NCI-H2227 treated with DMSO at 0.1 percent for 48 hours (cell line): ENCODE measurements around the gene CDH12.

Experiments used
- DNase-seq: peaks from one replicate; lab custom pipeline; 2025; lab: John Stamatoyannopoulos, UW

CDH12 gene

DNA sequence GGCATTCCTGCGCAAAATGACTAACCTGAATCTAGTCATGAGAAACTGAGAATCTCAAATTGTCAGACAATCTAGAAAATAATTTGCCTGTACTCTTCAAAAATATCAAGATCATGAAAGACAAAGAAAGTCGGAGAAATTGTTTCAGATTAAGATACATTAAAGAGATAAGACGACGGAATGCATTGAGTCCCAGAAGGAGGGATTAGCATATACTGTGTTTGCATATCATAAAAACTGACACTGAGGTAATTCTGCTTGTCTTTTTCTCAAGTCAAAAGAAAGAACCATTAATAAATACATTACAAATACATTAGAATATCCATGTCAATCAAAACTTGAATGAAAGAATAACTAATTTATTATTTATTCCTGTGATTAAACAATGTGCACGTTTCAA is 88.4 kb downstream of the CDH12 start:
- DNase-seq, result no peak

DNA sequence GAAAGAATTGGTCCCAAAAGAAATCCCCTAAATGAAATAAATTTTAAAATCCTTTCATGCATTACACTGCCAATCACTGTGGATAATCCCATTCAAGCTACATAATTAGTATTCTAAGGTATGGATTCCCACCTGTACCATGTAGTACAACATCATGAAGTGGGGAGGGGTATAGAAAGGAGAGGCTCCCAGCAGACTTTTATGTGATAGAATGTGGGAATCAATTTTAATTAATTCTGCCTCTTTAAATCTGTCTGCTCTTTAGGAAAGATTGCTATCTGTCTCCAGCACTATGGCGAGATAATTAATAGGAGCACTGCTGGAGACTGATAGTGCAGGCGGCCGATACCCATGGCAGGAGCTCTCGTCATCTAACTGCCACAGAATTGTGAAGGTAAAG is 95.4 kb downstream of the CDH12 start:
- DNase-seq, result no peak

DNA sequence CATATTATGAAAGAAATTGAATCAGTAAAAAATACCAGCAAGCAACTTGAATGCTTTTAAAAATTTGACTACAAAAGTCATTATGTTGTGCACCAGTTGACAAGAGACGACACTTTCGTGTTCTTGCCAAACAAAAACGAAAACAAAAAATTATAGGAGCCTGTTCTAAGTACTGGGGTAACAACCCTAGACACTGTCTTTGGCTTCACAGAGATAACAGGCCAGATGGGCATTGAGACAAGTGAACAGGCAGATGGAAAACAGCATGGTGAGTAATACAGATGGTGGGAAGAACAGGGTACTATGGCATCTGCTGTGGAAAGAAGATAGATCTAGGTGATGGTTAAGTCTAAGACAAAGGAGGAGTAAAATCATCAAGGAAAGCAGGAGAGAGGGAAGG is 99.0 kb downstream of the CDH12 start:
- DNase-seq, result peak; percentile 43

DNA sequence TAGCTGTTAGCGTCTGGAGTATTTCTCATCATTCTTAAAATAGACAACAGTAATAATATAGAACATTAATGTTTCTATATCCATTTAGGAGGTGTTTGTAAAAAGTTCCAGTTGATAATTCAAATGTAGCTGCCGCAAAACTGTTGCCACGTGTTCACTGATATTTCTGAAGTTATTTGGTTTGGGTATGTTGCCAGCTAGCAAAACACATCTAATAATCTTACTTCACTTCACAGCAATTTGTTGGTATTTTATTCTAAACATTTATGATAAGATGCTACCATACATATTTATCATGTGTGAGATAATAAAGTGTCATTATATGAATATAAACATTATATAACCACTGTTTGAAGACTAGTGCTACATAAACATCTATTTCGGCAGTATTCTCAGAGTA is 101.6 kb downstream of the CDH12 start:
- DNase-seq, result no peak

DNA sequence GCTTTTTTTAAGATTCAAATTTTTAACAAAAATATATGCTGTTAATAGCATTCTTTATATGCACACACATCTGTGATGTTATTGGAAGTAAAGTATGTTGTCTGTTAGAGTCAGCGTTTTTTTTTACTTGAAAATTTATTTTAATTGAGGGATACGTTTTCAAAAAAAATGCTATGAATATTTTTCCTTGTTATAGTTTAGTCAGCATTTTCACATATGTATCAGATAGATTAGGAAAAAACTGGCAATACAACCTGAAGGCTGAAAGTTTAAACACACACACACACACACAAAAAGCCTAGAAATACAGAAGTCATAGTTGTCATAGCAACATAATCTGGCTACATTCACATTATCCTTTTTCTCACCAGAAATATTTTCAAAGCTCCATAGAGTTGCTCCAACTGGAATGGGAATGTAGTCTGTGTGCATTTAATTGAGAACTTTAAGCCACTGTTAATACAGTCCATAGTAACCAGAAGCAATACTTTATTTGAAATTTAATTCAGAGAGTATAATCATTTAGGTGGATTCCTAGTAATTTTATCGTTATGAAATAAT is 116.6 kb downstream of the CDH12 start:
- DNase-seq, result no peak

DNA sequence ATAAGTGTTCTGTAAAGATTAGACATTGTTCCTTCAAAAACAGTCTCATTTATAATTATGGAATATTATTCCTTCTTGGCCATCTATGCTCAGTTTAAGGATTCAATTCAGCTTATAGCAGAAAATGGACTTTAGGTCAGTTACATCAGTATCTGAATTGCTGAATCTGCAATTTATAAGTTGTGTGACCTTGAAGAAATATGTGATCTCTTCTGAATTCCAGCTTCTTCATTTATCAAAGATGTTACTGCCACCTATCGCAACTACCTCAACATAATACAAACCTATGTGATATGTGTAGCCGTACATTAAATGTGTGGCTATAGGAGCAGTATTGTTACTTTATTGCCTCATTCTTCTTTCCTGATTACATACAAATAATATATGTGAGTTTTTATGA is 118.2 kb downstream of the CDH12 start:
- DNase-seq, result no peak

DNA sequence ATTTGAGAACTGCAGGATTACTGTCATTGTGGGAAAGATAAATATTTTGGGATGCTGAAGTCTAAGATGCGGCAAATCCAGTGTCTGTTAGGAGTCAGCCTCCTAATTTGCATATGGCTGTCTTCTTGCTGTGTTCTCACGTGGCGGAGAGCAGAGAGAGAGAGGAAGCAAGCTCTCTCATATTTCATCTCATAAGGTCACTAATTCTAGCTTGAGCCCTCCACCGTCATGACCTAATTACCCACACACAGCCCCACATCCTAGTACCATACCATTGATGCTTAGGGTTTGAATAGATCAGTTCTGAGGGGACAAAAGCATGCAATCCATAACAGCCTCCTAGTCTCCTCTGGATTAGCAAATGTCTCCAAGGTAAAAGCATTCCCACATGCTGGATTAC is 124.5 kb downstream of the CDH12 start:
- DNase-seq, result no peak

DNA sequence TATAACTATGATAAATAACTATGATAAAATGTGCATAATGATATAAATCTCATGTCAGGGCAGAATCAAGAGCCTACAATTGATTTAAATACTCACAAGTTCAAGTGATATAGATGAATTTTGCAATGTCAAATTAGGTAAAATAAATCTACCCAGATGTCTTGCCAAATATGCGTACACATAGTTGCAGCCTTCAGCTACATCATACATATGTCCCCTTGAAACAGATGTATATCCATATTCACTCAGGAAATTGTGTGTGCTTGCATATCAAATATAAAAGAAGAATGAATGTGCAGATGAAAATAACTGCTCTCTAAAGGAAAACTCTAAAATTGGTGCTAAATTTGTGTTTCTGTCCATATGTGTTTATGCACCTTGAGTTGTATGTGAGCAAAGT is 130.7 kb downstream of the CDH12 start:
- DNase-seq, result no peak

DNA sequence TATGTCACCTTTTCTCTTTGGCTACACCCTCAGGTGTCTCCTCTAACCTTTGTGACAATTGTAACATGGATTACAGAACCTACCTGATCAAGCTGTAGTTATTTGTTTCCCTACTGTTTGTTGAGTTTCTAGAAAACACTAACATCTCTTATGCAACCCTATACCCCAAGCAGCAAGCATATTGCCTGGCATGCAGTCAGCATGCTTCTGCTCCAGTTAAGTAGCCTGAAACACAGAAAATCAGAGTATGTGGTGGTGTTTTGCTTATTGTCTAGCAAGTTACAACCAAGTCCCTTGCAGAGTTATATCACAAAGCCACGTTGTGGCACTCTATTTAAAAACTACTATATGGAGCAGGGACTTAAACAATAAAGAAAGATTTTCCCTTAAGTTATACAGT is 131.1 kb downstream of the CDH12 start:
- no peak for DNase-seq

DNA sequence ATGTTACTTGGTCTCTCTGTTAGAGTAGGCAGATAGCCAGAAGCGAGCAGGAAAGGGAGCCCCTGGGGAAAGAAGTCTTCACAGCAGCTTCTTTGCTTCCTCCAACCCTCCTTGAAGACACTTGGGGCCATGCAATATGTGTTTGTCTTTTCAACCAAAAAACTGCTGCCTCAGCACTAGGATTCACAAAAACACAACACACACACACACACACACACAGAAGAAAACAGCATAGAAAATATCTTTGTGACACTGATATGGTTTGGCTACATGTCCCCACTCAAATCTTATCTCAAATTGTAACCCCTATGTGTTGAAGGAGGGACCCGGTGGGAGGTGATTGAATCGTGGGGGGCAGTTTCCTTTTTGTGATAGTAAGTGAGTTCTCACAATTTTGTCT is 133.3 kb downstream of the CDH12 start:
- DNase-seq, result no peak

DNA sequence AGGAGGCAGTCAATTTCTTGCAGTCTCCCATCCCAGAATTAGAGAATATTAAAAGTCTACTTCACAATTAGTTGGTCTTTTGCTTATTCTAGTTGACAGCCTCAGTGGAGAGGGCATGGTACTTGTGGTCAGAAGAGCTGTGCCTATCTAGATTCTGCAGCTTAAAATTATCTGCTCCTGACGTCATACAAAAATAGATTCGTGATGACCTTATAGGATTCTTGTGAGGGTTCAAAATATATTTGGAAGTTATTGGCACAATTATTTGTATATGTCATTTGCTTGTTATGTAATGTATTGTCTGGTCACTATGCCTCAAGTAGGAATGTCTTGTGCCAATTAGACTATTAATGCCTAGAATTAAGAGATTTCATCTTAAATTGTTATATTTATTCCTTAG is 142.5 kb downstream of the CDH12 start:
- DNase-seq, result no peak

DNA sequence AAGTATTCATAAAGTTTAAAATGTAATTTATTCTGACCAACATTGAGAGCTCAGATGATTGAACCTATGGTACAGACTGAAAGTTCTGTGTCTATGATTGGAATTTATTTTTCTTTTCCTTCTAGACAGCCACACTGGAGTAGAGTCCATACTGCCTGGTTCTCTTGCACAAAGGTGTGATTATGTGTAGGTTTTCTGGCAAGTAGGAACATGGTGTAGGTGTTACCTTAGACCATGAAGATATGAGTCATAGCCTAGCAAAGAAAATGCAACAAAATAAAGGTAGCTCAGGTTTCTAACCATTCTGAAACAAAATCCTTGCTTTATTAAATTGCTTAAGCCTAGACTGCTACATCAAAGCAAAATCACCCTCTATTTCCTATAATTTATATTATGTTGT is 143.4 kb downstream of the CDH12 start:
- no peak for DNase-seq

DNA sequence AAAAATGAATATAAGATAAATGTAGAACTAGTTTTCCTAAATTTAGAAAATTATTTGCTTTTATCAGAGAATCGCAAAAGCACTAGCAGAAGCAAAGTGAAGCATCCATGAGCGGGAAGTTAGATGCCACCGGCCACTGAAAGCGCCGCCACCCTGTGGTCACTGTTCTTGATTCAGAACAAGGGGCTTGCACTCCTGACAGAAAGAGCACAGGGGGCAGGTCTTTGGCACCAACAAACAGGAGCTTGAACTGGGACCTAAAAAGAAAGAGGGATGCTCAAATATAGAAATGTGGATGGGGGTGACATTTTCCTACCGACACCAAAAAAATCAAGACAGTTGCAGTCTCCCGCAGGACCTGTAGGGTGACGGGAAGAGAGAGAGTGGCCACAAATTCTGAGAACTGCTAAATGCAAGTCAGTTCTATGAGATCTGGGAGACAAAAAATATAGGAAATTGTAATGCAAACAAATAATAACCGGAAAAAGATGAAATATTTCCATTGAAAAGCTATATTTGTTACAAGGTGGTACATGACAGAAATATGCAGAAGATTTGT is 144.3 kb downstream of the CDH12 start:
- DNase-seq, result no peak

DNA sequence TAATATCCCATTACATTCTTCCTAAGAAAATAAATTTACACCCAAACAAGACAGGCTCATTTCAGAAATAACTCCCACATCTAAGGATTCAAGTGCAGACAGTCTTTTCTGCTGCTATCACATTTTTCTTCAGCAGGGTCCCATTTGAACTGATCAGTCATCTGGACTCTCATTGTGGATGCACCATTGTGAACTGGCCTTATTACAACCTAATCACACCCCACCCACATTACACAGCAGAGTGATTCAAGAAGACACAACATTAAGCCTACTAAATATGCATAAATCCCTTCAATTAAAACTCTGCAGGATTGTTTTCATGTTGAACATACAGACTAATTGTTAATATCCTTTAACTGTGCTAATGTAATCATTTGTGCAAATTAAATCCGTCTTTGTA is 146.2 kb downstream of the CDH12 start:
- no peak for DNase-seq

DNA sequence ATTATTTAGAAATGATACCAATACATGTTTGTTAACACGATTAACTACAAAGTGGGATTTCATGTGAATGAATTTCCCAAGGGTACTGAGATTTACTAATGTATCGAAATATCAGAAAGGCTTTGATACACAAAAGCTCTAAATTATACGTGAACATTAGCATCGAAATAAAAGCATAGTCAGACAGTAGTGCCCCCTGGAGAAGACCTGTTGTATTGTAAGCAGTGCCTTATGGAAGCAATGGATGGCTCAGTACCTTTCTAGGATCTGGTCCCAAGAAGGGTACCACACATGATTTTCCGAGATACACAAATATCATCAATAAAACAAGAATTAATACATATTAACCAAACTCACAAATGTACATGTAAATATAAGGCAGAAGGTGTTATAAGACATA is 153.8 kb downstream of the CDH12 start:
- no peak for DNase-seq

DNA sequence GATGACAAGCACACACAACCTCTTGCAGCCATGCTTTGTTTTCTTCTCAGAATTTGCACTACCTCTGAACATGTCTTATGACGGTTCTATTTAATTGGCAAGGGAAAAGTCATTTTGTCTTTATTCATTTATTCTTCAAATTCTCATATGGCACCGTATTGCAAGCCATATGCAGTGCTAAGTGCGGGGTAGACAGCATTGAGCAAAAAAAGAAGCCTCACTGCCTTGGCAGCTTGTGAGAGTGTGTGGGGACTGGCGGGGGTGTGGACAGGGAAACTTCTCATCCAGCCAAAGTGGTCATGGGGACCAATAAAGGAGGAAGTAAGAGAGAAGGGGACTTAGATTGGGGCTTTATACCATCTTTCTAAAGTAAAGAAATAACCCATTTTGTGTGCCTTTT is 160.0 kb downstream of the CDH12 start:
- no peak for DNase-seq

DNA sequence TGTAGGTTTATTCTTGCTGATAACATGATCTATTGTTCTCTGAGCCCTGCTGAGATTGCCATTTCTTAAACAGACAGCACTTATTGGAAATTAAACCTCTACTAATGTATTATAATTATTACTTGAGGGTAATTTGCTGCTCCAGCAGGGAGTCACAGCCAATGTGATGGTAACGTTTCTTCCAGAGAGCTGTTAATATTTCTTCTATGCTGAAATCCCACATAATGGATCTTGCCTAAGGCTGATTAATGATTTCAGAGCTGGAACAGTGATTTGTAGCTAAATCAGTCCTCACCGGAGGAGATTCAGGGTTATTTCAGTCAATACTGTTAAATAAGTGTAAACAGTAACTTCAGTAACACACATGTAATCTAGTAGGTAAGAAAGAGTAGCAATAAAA is 170.1 kb downstream of the CDH12 start:
- DNase-seq, result peak; percentile 46

DNA sequence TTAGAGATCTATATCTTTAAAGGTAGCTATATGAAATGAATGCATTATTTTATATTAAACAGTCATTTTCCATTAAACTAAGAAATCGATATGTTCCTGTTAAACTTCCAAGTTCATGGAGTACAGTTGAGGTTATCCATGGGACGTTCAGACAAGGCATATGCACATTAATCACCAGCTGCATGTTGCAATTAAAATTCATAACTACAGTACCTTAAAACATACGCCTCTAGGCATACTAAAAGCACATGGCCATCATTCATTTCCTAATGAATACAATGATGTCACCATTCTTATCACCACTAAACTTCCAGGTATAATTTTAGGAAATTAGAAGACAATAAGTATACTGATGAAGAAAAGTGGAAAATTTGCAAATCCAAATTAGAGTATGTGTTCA is 174.3 kb downstream of the CDH12 start:
- DNase-seq, result no peak

DNA sequence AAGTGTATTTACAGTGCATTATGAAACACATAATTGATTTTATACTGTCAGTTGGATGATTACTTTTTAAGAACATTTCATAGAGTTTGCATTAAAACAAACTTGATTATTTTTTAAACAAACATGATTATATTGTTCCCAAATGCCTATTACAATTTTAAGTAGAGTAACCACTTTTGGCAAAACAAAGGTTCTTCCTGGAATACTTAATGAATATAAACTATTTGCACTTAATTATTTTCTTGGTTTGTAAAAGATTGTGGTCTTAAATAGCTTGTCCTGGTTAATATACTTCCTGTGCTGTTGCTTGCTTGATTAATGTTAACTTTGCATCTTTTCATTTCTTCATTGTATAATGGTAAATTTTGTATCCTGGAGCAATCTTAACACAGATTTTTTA is 180.0 kb downstream of the CDH12 start:
- no peak for DNase-seq

DNA sequence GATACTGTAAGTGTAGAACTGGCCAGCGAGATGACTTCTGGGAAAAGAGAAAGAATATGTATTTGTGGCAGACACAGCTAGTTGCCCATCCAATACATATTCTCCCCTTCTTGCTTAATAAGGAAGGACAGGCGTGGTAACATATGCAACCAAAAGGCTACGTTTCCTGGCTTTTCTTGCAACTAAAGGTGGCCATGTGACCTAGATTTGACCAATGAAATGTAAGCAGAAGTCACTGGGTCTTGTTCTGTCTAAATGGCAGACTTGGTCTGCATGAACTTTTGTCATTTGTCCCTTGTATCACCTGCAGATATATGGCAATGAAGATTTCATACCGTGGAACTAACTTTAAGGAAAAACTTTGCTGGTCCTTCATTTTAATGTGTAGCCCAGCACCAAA is 183.8 kb downstream of the CDH12 start:
- no peak for DNase-seq

DNA sequence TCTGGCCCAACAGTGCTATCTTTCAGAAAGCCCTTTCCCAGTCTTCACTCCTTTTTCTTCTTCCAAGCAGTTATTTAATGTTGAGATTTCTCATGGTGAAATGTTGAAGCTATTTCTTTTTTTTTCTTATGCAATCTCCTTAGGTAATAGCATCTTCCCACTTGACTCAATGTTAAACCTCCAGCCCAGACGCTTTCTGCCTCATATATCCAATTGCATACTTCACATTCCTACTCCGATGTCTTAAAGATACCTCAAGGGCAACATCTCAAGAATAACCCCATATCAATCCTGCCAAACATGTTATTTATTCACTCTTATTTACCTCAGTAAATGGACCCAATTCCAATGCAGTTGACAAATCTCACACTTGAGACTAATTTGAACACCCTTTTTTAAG is 187.3 kb downstream of the CDH12 start:
- DNase-seq, result no peak

DNA sequence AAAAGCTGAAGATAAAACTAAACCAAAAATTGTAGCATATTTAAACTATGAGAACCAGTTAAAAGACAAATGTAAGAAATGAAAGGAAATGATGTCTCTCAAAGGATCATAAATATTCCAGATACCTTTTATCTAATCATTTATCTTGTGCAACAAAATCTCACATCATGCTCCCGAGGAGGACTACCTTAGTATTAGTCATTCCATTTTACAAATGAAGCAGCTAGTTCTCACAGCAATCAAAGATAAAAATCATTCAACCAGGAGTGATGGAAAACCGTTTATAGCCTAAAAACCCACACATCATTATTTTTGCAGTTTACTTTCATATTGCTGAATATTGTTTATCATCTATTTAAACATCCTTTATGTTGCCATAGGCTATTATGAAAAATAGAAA is 190.0 kb downstream of the CDH12 start:
- no peak for DNase-seq

DNA sequence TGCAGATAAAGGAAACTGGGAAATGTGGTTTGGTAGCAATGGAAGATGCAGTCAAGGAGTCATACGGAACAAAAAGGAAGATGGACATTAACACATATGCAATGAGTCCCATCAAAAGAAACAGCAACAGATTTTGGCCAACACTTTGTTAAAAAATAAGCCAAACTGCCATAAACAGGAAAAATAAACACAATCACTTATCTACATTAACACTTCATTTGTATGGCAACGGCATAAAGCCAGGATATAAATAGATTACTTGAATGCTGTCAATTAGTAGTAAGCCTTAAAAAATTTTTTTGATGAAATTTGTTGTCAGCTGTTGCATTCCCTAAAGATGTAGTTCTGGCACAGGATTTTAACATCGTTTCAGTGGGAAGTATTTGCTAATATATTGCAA is 190.8 kb downstream of the CDH12 start:
- DNase-seq, result no peak

DNA sequence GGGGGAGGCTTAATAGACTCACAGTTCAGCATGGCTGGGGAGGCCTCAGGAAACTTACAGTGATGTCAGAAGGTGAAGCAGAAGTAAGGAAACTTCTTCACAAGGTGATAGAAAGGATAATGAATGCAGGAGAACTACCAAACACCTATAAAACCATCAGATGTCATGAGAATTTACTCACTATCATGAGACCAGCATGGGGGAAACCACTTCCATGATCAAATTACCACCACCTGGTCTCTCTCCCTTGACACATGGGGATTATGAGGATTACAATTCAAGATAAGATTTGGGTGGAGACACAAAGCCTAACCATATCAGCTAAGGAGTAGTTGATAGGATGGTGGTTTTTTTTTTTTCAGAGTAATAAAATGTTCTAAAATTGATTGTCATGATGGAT is 201.8 kb downstream of the CDH12 start:
- no peak for DNase-seq

DNA sequence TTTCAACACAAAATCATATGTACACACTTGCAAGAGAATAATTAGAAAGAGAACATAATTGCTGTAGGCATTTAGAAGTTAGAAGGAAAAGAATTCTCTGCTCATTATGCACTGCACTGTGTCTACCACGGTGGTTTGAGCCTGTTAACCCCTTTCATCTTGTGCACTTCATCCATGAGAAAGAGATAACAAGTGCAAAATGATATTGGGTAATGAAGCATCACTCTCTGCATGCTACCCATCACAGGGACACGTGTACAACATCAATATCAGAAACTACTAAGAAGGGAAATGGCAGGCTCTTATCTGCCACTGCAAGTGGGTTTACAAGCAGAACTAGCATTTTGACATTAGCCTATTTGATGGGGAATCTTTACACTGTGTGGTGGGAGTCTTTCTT is 202.6 kb downstream of the CDH12 start:
- DNase-seq, result no peak
